GM21717 (cell line): ENCODE data around the gene KRTAP4-9.
"Not testable (repeated sequence)": the region's sequence is repeated elsewhere in the genome, so short reads cannot be mapped to it uniquely, and the experiment has no call there.

Experiments used
- ATAC-seq: cut with Tn5 transposase; IDR thresholded peaks from one replicate; pipeline ENCODE4 v1.9.1; 2021; ENCODE audit warnings: mild to moderate bottlenecking, moderate library complexity; ENCODE audit not compliant: unreplicated experiment

KRTAP4-9 gene

GRCh38 chr17:41096055-41096454 is 9.1 kb upstream of the KRTAP4-9 start:
- ATAC-seq, result no peak

- ATAC-seq, result no peak
Observed at GRCh38 chr17:41098042-41098441, 7.1 kb upstream of the KRTAP4-9 start, which contains the start of gene KRTAP4-8. TSS of gene KRTAP4-8 (minus strand) at chr17:41098142. CDS start at chr17:41098084, 58 bp downstream.

- no peak for ATAC-seq
Observed at GRCh38 chr17:41098481-41098880, 6.7 kb upstream of the KRTAP4-9 start.

- not testable (repeated sequence) for ATAC-seq
Observed at GRCh38 chr17:41099682-41100480, 5.3 kb upstream of the KRTAP4-9 start.

- no peak for ATAC-seq
Observed at GRCh38 chr17:41101586-41102259, 3.5 kb upstream of the KRTAP4-9 start, which contains the start of gene KRTAP4-16. TSS of gene KRTAP4-16 (minus strand) at chr17:41102209. CDS start at chr17:41102209, 0 bp downstream.

GRCh38 chr17:41103896-41104295 is 1.3 kb upstream of the KRTAP4-9 start:
- ATAC-seq, result no peak

- not testable (repeated sequence) for ATAC-seq
Observed at GRCh38 chr17:41104386-41105038, 677 bp upstream of the KRTAP4-9 start.

GRCh38 chr17:41107941-41108450 is 2.8 kb downstream of the KRTAP4-9 start:
- ATAC-seq, result no peak

- ATAC-seq, result not testable (repeated sequence)
Observed at GRCh38 chr17:41108728-41109386, 3.7 kb downstream of the KRTAP4-9 start.

GRCh38 chr17:41111151-41111885 is 6.1 kb downstream of the KRTAP4-9 start:
- no peak for ATAC-seq

GRCh38 chr17:41116297-41116696 is 11.1 kb downstream of the KRTAP4-9 start:
- no peak for ATAC-seq

GRCh38 chr17:41117846-41118386 is 12.7 kb downstream of the KRTAP4-9 start, which contains the start of gene KRTAP4-11:
TSS of gene KRTAP4-11 (minus strand) at chr17:41118373. CDS start at chr17:41118315, 58 bp downstream.
- ATAC-seq, result not testable (repeated sequence)

GRCh38 chr17:41118721-41119120 is 13.5 kb downstream of the KRTAP4-9 start:
- no peak for ATAC-seq

GRCh38 chr17:41119696-41120690 is 14.8 kb downstream of the KRTAP4-9 start:
- ATAC-seq, result not testable (repeated sequence)

- no peak for ATAC-seq
Observed at GRCh38 chr17:41121742-41122141, 16.6 kb downstream of the KRTAP4-9 start.

GRCh38 chr17:41123292-41123990 is 18.3 kb downstream of the KRTAP4-9 start:
- ATAC-seq, result not testable (repeated sequence)

GRCh38 chr17:41123991-41124371 is 18.8 kb downstream of the KRTAP4-9 start, which contains the start of gene KRTAP4-12:
TSS of gene KRTAP4-12 (minus strand) at chr17:41124182. CDS start at chr17:41124122, 60 bp downstream.
- not testable (repeated sequence) for ATAC-seq

- no peak for ATAC-seq
Observed at GRCh38 chr17:41125064-41125463, 19.9 kb downstream of the KRTAP4-9 start.
